IMR-90 (cell line): ENCODE measurements around the gene TAS2R30. TPM values are rescaled to one million over a fixed set of nuclear protein-coding genes. Genes with fewer than 3 reads are reported as not detected.

Experiments
- ATAC-seq: fragments of 200-7000 bp; cut with Tn5 transposase; 2 replicates; pipeline ENCODE4 v1.9.1; 2020; ENCODE audit warnings: low read depth, mild to moderate bottlenecking, moderate library complexity
- BruUV-seq: library from RNA; stranded (reverse); fragments of 400-500 nt; replicated peaks from 2 replicates; lab custom pipeline; 2021; lab: Mats Ljungman, UMichigan
- CTCF ChIA-PET: fragments of 300-600 bp; formaldehyde crosslinking; extraction: SDS; loops from one replicate; lab custom pipeline; 2021; ENCODE audit warnings: antibody characterized with exemption; lab: Yijun Ruan, JAX
- POLR2A ChIA-PET: fragments of 300-600 bp; sonication (Branson Sonifier 250); formaldehyde crosslinking; loops from one replicate; lab custom pipeline; 2022; ENCODE audit warnings: antibody characterized with exemption; ENCODE audit not compliant: unreplicated experiment; lab: Charles Lee
- DNase-seq: peaks from one replicate; pipeline ENCODE4 v3.0.0; 2013
- H2AFZ ChIP-seq: replicated peaks from 2 replicates; pipeline ENCODE3; 2013; ENCODE audit warnings: low read length, mild to moderate bottlenecking; ENCODE audit not compliant: poor library complexity
- H2AK5ac ChIP-seq: 2 replicates; pipeline ENCODE4 v1.6.1; 2013; ENCODE audit warnings: low read depth, low read length, inconsistent platforms
- H2AK9ac ChIP-seq: replicated peaks from 2 replicates; pipeline ENCODE3; 2013; ENCODE audit warnings: mild to moderate bottlenecking, low read depth, low read length, moderate library complexity; ENCODE audit not compliant: poor library complexity
- H2BK120ac ChIP-seq: 2 replicates; pipeline ENCODE4 v1.6.1; 2013; ENCODE audit warnings: low read depth, low read length, inconsistent platforms
- H2BK15ac ChIP-seq: 3 replicates; pipeline ENCODE4 v1.6.1; 2013; ENCODE audit warnings: low read depth, low read length, inconsistent platforms
- H2BK20ac ChIP-seq: 2 replicates; pipeline ENCODE4 v1.6.1; 2013; ENCODE audit warnings: low read depth, mild to moderate bottlenecking, inconsistent platforms, low read length, moderate library complexity
- H2BK5ac ChIP-seq: 2 replicates; pipeline ENCODE4 v1.6.1; 2013; ENCODE audit warnings: mild to moderate bottlenecking, low read depth, low read length, inconsistent platforms; ENCODE audit not compliant: poor library complexity, severe bottlenecking
- H3K14ac ChIP-seq: replicated peaks from 2 replicates; pipeline ENCODE4 v1.6.1; 2013; ENCODE audit warnings: low read depth, low read length, inconsistent platforms
- H3K18ac ChIP-seq: 2 replicates; pipeline ENCODE4 v1.6.1; 2013; ENCODE audit warnings: low read depth, low read length, control low read depth
- H3K23ac ChIP-seq: 2 replicates; pipeline ENCODE4 v1.6.1; 2013; ENCODE audit warnings: low read depth, low read length, inconsistent platforms
- H3K27ac ChIP-seq: 2 replicates; pipeline ENCODE4 v1.5.1; 2013; ENCODE audit warnings: mild to moderate bottlenecking, control low read depth, low read length; ENCODE audit not compliant: insufficient read depth
- H3K27me3 ChIP-seq: 2 replicates; pipeline ENCODE4 v1.6.1; 2013; ENCODE audit warnings: low read length; ENCODE audit not compliant: control insufficient read depth, insufficient read depth
- H3K36me3 ChIP-seq: 2 replicates; pipeline ENCODE4 v1.6.1; 2013; ENCODE audit warnings: low read length, mixed read lengths; ENCODE audit not compliant: control insufficient read depth, insufficient read depth
- H3K4ac ChIP-seq: 2 replicates; pipeline ENCODE4 v1.6.1; 2013; ENCODE audit warnings: low read depth, low read length, inconsistent platforms
- H3K4me1 ChIP-seq: 2 replicates; pipeline ENCODE4 v1.6.1; 2013; ENCODE audit warnings: low read length, mixed read lengths; ENCODE audit not compliant: control insufficient read depth, insufficient read depth
- H3K4me2 ChIP-seq: 2 replicates; pipeline ENCODE4 v1.6.1; 2013; ENCODE audit warnings: low read depth, mild to moderate bottlenecking, control low read depth, low read length, moderate library complexity
- H3K4me3 ChIP-seq: 2 replicates; pipeline ENCODE4 v1.5.1; 2013; ENCODE audit warnings: low read depth, mild to moderate bottlenecking, control low read depth, low read length, moderate library complexity; ENCODE audit not compliant: insufficient read depth
- H3K56ac ChIP-seq: 2 replicates; pipeline ENCODE4 v1.6.1; 2013; ENCODE audit warnings: low read length, inconsistent platforms; ENCODE audit not compliant: insufficient read depth; ENCODE audit errors: extremely low read depth
- H3K79me1 ChIP-seq, 2 experiments: 2 replicates each; pipeline ENCODE4 v1.6.1; 2013; ENCODE audit warnings: low read length in 2 of 2, inconsistent platforms in 1 of 2, low read depth in 1 of 2
- H3K9ac ChIP-seq: 2 replicates; pipeline ENCODE4 v1.6.1; 2013; ENCODE audit warnings: low read depth, low read length, control low read depth
- H3K9me1 ChIP-seq: 2 replicates; pipeline ENCODE4 v1.6.1; 2013; ENCODE audit warnings: low read length, inconsistent platforms; ENCODE audit not compliant: insufficient read depth
- H3K9me3 ChIP-seq: 2 replicates; pipeline ENCODE4 v1.6.1; 2013; ENCODE audit warnings: low read length; ENCODE audit not compliant: control insufficient read depth, insufficient read depth
- H4K20me1 ChIP-seq: 2 replicates; pipeline ENCODE4 v1.6.1; 2013; ENCODE audit warnings: low read length, inconsistent platforms; ENCODE audit not compliant: insufficient read depth
- H4K5ac ChIP-seq: 2 replicates; pipeline ENCODE4 v1.6.1; 2013; ENCODE audit warnings: mild to moderate bottlenecking, low read depth, low read length, control low read depth
- H4K8ac ChIP-seq, 2 experiments: 2 replicates each; pipeline ENCODE4 v1.6.1; 2013; ENCODE audit warnings: low read depth in 2 of 2, low read length in 2 of 2, control low read depth in 1 of 2, inconsistent platforms in 1 of 2
- H4K91ac ChIP-seq: 2 replicates; pipeline ENCODE4 v1.6.1; 2013; ENCODE audit warnings: low read depth, low read length, inconsistent platforms; ENCODE audit not compliant: insufficient read depth
- BHLHE40 ChIP-seq: fragments of 150-350 bp; IDR thresholded peaks from 2 replicates; pipeline ENCODE4 v1.6.1; 2016; ENCODE audit warnings: mild to moderate bottlenecking, low read depth, low read length
- CHD1 ChIP-seq: IDR thresholded peaks from 2 replicates; pipeline ENCODE4 v1.6.1; 2012; ENCODE audit warnings: low read depth, low read length, improper control_type of control experiment
- MAFK ChIP-seq: IDR thresholded peaks from 2 replicates; pipeline ENCODE4 v1.6.1; 2012; ENCODE audit warnings: low read depth, low read length, improper control_type of control experiment
- MAZ ChIP-seq: IDR thresholded peaks from 2 replicates; pipeline ENCODE4 v1.6.1; 2012; ENCODE audit warnings: low read depth, mild to moderate bottlenecking, low read length, improper control_type of control experiment, moderate library complexity, borderline replicate concordance
- MXI1 ChIP-seq: IDR thresholded peaks from 2 replicates; pipeline ENCODE4 v1.6.1; 2012; ENCODE audit warnings: low read depth, mild to moderate bottlenecking, low read length, moderate library complexity, borderline replicate concordance
- NFE2L2 ChIP-seq: fragments of 150-350 bp; IDR thresholded peaks from 2 replicates; pipeline ENCODE4 v1.6.1; 2016; ENCODE audit warnings: low read depth, mild to moderate bottlenecking, low read length
- POLR2A ChIP-seq: IDR thresholded peaks from 2 replicates; pipeline ENCODE4 v1.6.1; 2012; ENCODE audit warnings: mild to moderate bottlenecking, low read depth, low read length
- RFX5 ChIP-seq: IDR thresholded peaks from 2 replicates; pipeline ENCODE4 v1.8.0; 2012; ENCODE audit warnings: low read depth, mild to moderate bottlenecking, low read length, moderate library complexity
- SMC3 ChIP-seq: fragments of 150-350 bp; IDR thresholded peaks from 2 replicates; pipeline ENCODE4 v1.6.1; 2016; ENCODE audit warnings: low read depth, mild to moderate bottlenecking, antibody characterized with exemption, low read length, moderate library complexity
- WGBS, 2 experiments: methylation state at CpG; one replicate each; pipeline versions ENCODE4 v1.1.5 to v1.1.7; 2013; ENCODE audit warnings: missing lambda C conversion rate in 2 of 2; ENCODE audit not compliant: insufficient read length in 1 of 2; ENCODE audit errors: extremely low coverage in 2 of 2; 5-methylcytosine and 5-hydroxymethylcytosine counted together
- dilution Hi-C: fragments of 300-500 bp; cut with HindIII; formaldehyde crosslinking; loops from one replicate; pipeline ENCODE4 v1.14.3; 2018; ENCODE audit warnings: low sequenced_read_pairs; ENCODE audit not compliant: unreplicated experiment
- in situ Hi-C: fragments of 300-500 bp; cut with MboI; formaldehyde crosslinking; loops from 3 replicates; pipeline ENCODE4 v1.14.3; 2019; ENCODE audit warnings: low sequenced_read_pairs, inconsistent platforms, mixed read lengths
- intact Hi-C: fragments of 100-400 bp; cut with micrococcal nuclease; formaldehyde crosslinking; loops from 2 replicates; pipeline ENCODE4 v1.10.0; 2022
- polyA plus RNA-seq, 3 experiments: library from polyadenylated mRNA; depleted of rRNA; stranded (reverse); fragments of >200 nt; gene quantifications; 2 replicates each; pipeline ENCODE4 v1.2.3, GENCODE V29; 2012; ENCODE audit warnings: low replicate concordance in 1 of 3
- total RNA-seq: library from RNA; depleted of rRNA; stranded (reverse); fragments of >200 nt; gene quantifications from 2 replicates; pipeline ENCODE4 v1.2.3, GENCODE V29; 2012
- TF ChIP-seq, protein P1 (sequence below): fragments of 150-350 bp; IDR thresholded peaks from 2 replicates; pipeline ENCODE4 v1.6.1; 2016; ENCODE audit warnings: low read depth, mild to moderate bottlenecking, low read length, moderate library complexity, borderline replicate concordance

The TAS2R30 gene
- total and polyA plus RNA-seq, 2 of the 4 experiments (the other 2 are of a cell fraction) = 0.03 to 5.0 TPM

GRCh38 chr12:11158885-11159444 lies 24.5 kb upstream of the TAS2R30 start:
- Histone ChIP-seq H2AFZ (no peak overlapping the region), H3K9me1 (no peaks in the 10 kb centered on the region), H3K36me3 (peaks cover 6% of the 10 kb centered on the region), H3K79me1 (peaks cover 24 to 32% of the 10 kb centered on the region in 2 experiments), H3K4me1 (no peaks in the 10 kb centered on the region), H3K9ac (no peak overlapping the region), H3K4me3 (no peak overlapping the region), H3K23ac (no peak overlapping the region), H3K18ac (no peak overlapping the region), H4K5ac (no peak overlapping the region), H3K14ac (no peak overlapping the region), H2BK120ac (no peak overlapping the region), H2BK20ac (no peak overlapping the region), H4K20me1 (peaks cover 20% of the 10 kb centered on the region), H3K27ac (no peak overlapping the region), H3K9me3 (no peaks in the 10 kb centered on the region), H2AK9ac (no peak overlapping the region), H3K56ac (no peak overlapping the region), H4K8ac (no peak overlapping the region), H3K4ac (no peak overlapping the region), H2BK5ac (no peak overlapping the region), H3K4me2 (no peak overlapping the region), H2BK15ac (no peak overlapping the region), H2AK5ac (no peak overlapping the region), H3K27me3 (no peaks in the 10 kb centered on the region), H4K91ac (no peak overlapping the region)
- TF ChIP-seq POLR2A (no peak), SMC3 (no peak), MAZ (no peak), MXI1 (no peak), MAFK (no peak), NFE2L2 (no peak), RFX5 (no peak), CHD1 (no peak), BHLHE40 (no peak)
- TF ChIP-seq, protein P1, sequence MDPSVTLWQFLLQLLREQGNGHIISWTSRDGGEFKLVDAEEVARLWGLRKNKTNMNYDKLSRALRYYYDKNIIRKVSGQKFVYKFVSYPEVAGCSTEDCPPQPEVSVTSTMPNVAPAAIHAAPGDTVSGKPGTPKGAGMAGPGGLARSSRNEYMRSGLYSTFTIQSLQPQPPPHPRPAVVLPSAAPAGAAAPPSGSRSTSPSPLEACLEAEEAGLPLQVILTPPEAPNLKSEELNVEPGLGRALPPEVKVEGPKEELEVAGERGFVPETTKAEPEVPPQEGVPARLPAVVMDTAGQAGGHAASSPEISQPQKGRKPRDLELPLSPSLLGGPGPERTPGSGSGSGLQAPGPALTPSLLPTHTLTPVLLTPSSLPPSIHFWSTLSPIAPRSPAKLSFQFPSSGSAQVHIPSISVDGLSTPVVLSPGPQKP = no peak
- dilution Hi-C loops = no loop called here
- no CpG with 5 or more reads among the region's 5 CpGs for WGBS, 2 experiments
- ChIA-PET POLR2A (no interaction called here), CTCF (no interaction called here)
- intact Hi-C loops = no loop called here
- ATAC-seq (no peak), DNase-seq (no peak)
- in situ Hi-C loops = no loop called here
- no TSS peak for BruUV-seq
